OCI-LY7 (cell line): ENCODE results near the gene HES1. TPM values are rescaled to one million over a fixed set of nuclear protein-coding genes. Genes with fewer than 3 reads are reported as not detected.

Experiments used
- BruUV-seq: library from RNA; stranded (reverse); fragments of 400-500 nt; replicated peaks from 2 replicates; lab custom pipeline; 2021; lab: Mats Ljungman, UMichigan
- CTCF ChIA-PET: fragments of 300-600 bp; sonication (Branson Sonifier 250); formaldehyde crosslinking; loops from one replicate; lab custom pipeline; 2022; ENCODE audit warnings: antibody characterized with exemption; ENCODE audit not compliant: unreplicated experiment; lab: Charles Lee
- POLR2A ChIA-PET: fragments of 300-600 bp; sonication (Branson Sonifier 250); formaldehyde crosslinking; loops from one replicate; lab custom pipeline; 2022; ENCODE audit warnings: antibody characterized with exemption; lab: Charles Lee
- DNase-seq: peaks from one replicate; pipeline ENCODE4 v3.0.0-alpha.2; 2015; ENCODE audit warnings: low spot score
- H2AFZ ChIP-seq: fragments of 200-600 bp; sonication (generic), shearing (Covaris generic); 2 replicates; pipeline ENCODE4 v1.6.1; 2014; ENCODE audit warnings: mild to moderate bottlenecking, antibody characterized with exemption, low read length, moderate library complexity
- H3K27ac ChIP-seq: fragments of 200-600 bp; sonication (generic); 2 replicates; pipeline ENCODE4 v1.5.1; 2014; ENCODE audit warnings: mixed run types, low read depth, mild to moderate bottlenecking, moderate library complexity, low read length, inconsistent platforms; ENCODE audit not compliant: poor library complexity, severe bottlenecking
- H3K36me3 ChIP-seq: fragments of 200-600 bp; sonication (generic); 2 replicates; pipeline ENCODE4 v1.6.1; 2014; ENCODE audit warnings: mild to moderate bottlenecking, antibody characterized with exemption, low read length, moderate library complexity, mixed read lengths; ENCODE audit not compliant: insufficient read depth
- H3K4me1 ChIP-seq: fragments of 200-600 bp; sonication (generic); 2 replicates; pipeline ENCODE4 v1.5.1; 2014; ENCODE audit warnings: mild to moderate bottlenecking, low read length; ENCODE audit not compliant: insufficient read depth, poor library complexity, severe bottlenecking
- H3K4me2 ChIP-seq: fragments of 200-600 bp; sonication (generic); 2 replicates; pipeline ENCODE4 v1.6.1; 2014; ENCODE audit warnings: mild to moderate bottlenecking, low read length
- H3K4me3 ChIP-seq: fragments of 200-600 bp; sonication (generic); 2 replicates; pipeline ENCODE4 v1.5.1; 2014; ENCODE audit warnings: mild to moderate bottlenecking, low read depth, low read length; ENCODE audit not compliant: poor library complexity, severe bottlenecking
- H3K79me2 ChIP-seq: fragments of 200-600 bp; sonication (generic); 2 replicates; pipeline ENCODE4 v1.6.1; 2016; ENCODE audit warnings: low read depth, mild to moderate bottlenecking, low read length, moderate library complexity, mixed read lengths; ENCODE audit not compliant: insufficient read depth
- H3K9me2 ChIP-seq: fragments of 200-600 bp; sonication (generic); 2 replicates; pipeline ENCODE4 v1.6.1; 2016; ENCODE audit warnings: mild to moderate bottlenecking, low read length, mixed read lengths; ENCODE audit not compliant: insufficient read depth
- H3K9me3 ChIP-seq: fragments of 200-600 bp; sonication (generic); 2 replicates; pipeline ENCODE4 v1.6.1; 2014; ENCODE audit warnings: mild to moderate bottlenecking, mixed run types, low read length, mixed read lengths
- H4K20me1 ChIP-seq: fragments of 200-600 bp; sonication (generic); 2 replicates; pipeline ENCODE4 v1.6.1; 2014; ENCODE audit warnings: mild to moderate bottlenecking, antibody characterized with exemption, low read length, moderate library complexity, mixed read lengths; ENCODE audit not compliant: insufficient read depth
- EZH2phosphoT487 ChIP-seq: fragments of 200-600 bp; sonication (generic); IDR thresholded peaks from 2 replicates; pipeline ENCODE4 v1.6.1; 2018; ENCODE audit warnings: low read depth, borderline replicate concordance, mild to moderate bottlenecking, mixed run types, antibody characterized with exemption, low read length, moderate library complexity, mixed read lengths
- intact Hi-C: fragments of 100-400 bp; cut with micrococcal nuclease; formaldehyde crosslinking; loops from one replicate; pipeline ENCODE4 v1.10.0; 2022; ENCODE audit not compliant: unreplicated experiment
- total RNA-seq, 2 experiments: library from RNA; depleted of rRNA in 1 of 2; stranded (reverse); fragments of >200 nt in 1 of 2; shearing (Covaris generic) in 1 of 2; gene quantifications; 2 replicates each; pipeline ENCODE4 v1.2.3, GENCODE V29; 2014 to 2022
- TF ChIP-seq, protein P1 (sequence below): fragments of 200-600 bp; sonication (generic); conservative IDR thresholded peaks from 2 replicates; pipeline ENCODE4 v1.5.1; 2014; ENCODE audit warnings: mild to moderate bottlenecking, antibody characterized with exemption, low read length, moderate library complexity, mixed read lengths

HES1 gene
- total RNA-seq, 2 experiments from 2014 or later: 1.1 to 3.0 TPM

DNA sequence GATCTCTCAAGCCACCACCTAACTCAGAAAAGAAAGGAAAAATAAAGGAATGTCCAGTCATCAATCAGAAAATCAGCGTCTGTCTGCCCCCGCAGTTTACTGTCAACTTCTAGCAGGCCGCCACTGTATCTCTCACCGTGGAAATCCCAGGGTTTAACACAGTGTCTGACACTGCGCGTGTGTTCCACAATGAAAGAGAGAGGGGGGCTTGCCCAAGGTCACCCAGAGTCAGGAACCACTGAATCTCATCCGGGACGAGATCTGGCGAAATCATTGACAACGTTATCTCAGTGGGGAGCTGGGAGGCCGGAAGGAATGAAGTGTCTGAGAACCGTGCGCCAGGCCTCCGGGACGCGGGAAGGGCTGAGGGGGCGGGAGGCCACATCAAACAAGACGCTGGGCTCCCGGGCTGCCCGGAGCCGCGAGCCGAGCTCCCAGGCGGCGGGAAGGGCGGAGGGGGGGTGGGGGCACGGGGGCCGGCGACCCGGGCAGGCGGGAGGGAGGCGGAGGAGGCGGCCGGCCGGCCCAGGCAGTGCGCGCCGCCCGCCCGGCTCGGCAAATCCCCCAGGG, 2.2 kb upstream of the HES1 start:
- Histone ChIP-seq H3K4me2 (peak overlapping the region; percentile 69), H3K4me1 (peaks cover 56% of the 10 kb centered on the region), H3K27ac (peak overlapping the region; percentile 86), H3K79me2 (peaks cover 12% of the 10 kb centered on the region; the same call in 1 of the 2 replicates), H3K36me3 (peaks cover 5% of the 10 kb centered on the region; the same call in 1 of the 2 replicates), H4K20me1 (no peaks in the 10 kb centered on the region), H3K9me2 (no peaks in the 10 kb centered on the region), H2AFZ (peak overlapping the region; percentile 21; the same call in 1 of the 2 replicates), H3K9me3 (no peaks in the 10 kb centered on the region), H3K4me3 (peak overlapping the region; percentile 67)
- TF ChIP-seq, protein P1, sequence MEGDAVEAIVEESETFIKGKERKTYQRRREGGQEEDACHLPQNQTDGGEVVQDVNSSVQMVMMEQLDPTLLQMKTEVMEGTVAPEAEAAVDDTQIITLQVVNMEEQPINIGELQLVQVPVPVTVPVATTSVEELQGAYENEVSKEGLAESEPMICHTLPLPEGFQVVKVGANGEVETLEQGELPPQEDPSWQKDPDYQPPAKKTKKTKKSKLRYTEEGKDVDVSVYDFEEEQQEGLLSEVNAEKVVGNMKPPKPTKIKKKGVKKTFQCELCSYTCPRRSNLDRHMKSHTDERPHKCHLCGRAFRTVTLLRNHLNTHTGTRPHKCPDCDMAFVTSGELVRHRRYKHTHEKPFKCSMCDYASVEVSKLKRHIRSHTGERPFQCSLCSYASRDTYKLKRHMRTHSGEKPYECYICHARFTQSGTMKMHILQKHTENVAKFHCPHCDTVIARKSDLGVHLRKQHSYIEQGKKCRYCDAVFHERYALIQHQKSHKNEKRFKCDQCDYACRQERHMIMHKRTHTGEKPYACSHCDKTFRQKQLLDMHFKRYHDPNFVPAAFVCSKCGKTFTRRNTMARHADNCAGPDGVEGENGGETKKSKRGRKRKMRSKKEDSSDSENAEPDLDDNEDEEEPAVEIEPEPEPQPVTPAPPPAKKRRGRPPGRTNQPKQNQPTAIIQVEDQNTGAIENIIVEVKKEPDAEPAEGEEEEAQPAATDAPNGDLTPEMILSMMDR: no peak
- no peak for TF ChIP-seq EZH2phosphoT487
- DNase-seq: peak; percentile 51
- ChIA-PET CTCF (interaction anchor here (1.0 to 1.7 kb wide), 2 partner anchors 29 to 33 kb away, joined by 5 to 9 read pairs; no protein-coding TSS in a partner anchor), POLR2A (interaction anchor here (1.1 to 9.0 kb wide), 4 partner anchors 26 to 63 kb away, joined by 3 to 172 read pairs (median 8); no protein-coding TSS in a partner anchor)
- intact Hi-C loops: loop anchor here (1.0 to 2.0 kb wide), 2 partner anchors 63 to 173 kb away; no protein-coding TSS in a partner anchor
- BruUV-seq: no TSS peak

DNA sequence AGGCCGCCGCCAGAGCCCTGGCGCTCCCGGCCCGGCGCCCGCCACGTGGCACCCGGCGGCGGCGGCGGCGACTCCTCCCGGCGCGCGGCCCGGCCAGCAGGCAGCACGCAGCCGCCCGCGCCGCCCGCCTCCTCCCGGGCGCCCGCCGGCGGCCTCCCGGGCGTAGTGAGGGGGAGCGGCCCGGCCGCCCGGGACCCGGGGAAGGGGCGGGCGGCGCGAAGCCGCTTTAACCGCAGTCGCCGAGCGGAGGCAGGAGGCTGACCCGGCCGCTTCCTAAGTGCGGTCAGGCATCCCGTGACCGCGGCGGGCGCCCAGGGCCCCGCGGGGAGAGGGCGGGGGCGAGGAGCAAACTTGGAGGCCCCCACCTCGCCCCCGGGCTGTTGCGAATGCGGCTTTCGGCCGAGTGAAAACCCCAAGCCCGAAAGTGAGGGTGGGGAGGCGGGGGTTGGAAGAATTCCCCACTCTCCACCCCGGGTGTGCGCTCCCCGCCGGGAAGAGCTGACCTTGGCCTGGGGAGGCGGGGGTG, 1.7 kb upstream of the HES1 start:
- peaks cover 62% of the 10 kb centered on the region for H3K4me1 ChIP-seq
- POLR2A ChIA-PET: interaction anchor here (0.6 to 9.0 kb wide), 8 partner anchors 27 to 421 kb away, joined by 3 to 172 read pairs (median 4); no protein-coding TSS in a partner anchor
- no peaks in the 10 kb centered on the region for H3K9me2 ChIP-seq
- H3K36me3 ChIP-seq: peaks cover 7% of the 10 kb centered on the region; the same call in 1 of the 2 replicates
- no peaks in the 10 kb centered on the region for H4K20me1 ChIP-seq
- TF ChIP-seq, protein P1: no peak
- no peak for TF ChIP-seq EZH2phosphoT487
- peak overlapping the region; percentile 81 for H2AFZ ChIP-seq
- H3K27ac ChIP-seq: peak overlapping the region; percentile 75
- H3K4me2 ChIP-seq: peak overlapping the region; percentile 86
- peak overlapping the region; percentile 84 for H3K4me3 ChIP-seq
- CTCF ChIA-PET: interaction anchor here (0.6 to 1.2 kb wide), 3 partner anchors 30 to 121 kb away, joined by 3 to 6 read pairs (median 3); no protein-coding TSS in a partner anchor
- peak; percentile 68 for DNase-seq
- no TSS peak for BruUV-seq
- H3K9me3 ChIP-seq: no peaks in the 10 kb centered on the region
- peaks cover 12% of the 10 kb centered on the region; the same call in 1 of the 2 replicates for H3K79me2 ChIP-seq
- intact Hi-C loops: loop anchor here (2.0 kb wide), 1 partner anchor 173 kb away; no protein-coding TSS in a partner anchor
